Ishikawa (cell line): ENCODE data around the gene CNEP1R1.

ENCODE experiments used
- CEBPB ChIP-seq: IDR thresholded peaks from 2 replicates; pipeline ENCODE4 v1.6.1; 2012
- CREB1 ChIP-seq: IDR thresholded peaks from 2 replicates; pipeline ENCODE4 v1.6.1; 2012; ENCODE audit warnings: low read depth
- EGR1 ChIP-seq: IDR thresholded peaks from 2 replicates; pipeline ENCODE4 v1.6.1; 2012
- EP300 ChIP-seq: IDR thresholded peaks from 2 replicates; pipeline ENCODE4 v1.6.1; 2012; ENCODE audit warnings: borderline replicate concordance
- FOXM1 ChIP-seq: IDR thresholded peaks from 2 replicates; pipeline ENCODE4 v1.6.1; 2012; ENCODE audit warnings: low read depth, borderline replicate concordance
- NFIC ChIP-seq: IDR thresholded peaks from 2 replicates; pipeline ENCODE4 v1.6.1; 2012
- RAD21 ChIP-seq: IDR thresholded peaks from 2 replicates; pipeline ENCODE4 v1.6.1; 2012; ENCODE audit warnings: low read depth
- REST ChIP-seq: IDR thresholded peaks from 2 replicates; pipeline ENCODE4 v1.6.1; 2012; ENCODE audit warnings: low read depth, mild to moderate bottlenecking
- TAF1 ChIP-seq: IDR thresholded peaks from 2 replicates; pipeline ENCODE4 v1.6.1; 2012; ENCODE audit warnings: low read depth, mild to moderate bottlenecking
- TCF12 ChIP-seq: IDR thresholded peaks from 2 replicates; pipeline ENCODE4 v1.6.1; 2012; ENCODE audit warnings: low read depth
- TEAD4 ChIP-seq: IDR thresholded peaks from 2 replicates; pipeline ENCODE4 v1.6.1; 2012
- USF1 ChIP-seq: IDR thresholded peaks from 2 replicates; pipeline ENCODE4 v1.6.1; 2012
- YY1 ChIP-seq: IDR thresholded peaks from 2 replicates; pipeline ENCODE4 v1.6.1; 2012; ENCODE audit warnings: low read depth
- ZBTB7A ChIP-seq: IDR thresholded peaks from 2 replicates; pipeline ENCODE4 v1.6.1; 2012; ENCODE audit warnings: low read depth
- TF ChIP-seq, protein P1 (sequence below): IDR thresholded peaks from 2 replicates; pipeline ENCODE4 v1.6.1; 2012

The CNEP1R1 gene

GRCh38 chr16:50043358-50043757, 18.3 kb downstream of the CNEP1R1 start:
- TF ChIP-seq REST, result no peak

DNA sequence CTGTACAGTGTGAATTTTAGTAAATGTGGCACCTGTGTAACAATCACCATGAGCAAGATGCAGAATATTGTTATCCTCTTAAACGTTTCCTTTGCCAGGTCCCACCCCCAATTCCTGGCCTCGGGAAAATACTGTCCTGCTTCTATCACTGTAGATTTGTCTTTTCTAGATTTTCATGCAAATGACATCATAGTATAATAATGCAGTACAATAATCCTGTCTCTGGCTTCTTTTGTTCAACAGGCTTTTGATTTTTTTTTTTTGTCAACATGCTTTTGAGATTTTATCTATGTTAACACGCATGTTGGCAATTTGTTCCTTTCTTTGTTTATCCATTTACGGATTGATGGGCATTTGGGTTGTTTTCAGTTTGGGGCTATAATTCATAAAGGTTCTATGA, 20.4 kb downstream of the CNEP1R1 start:
- no peak for TF ChIP-seq USF1
- no peak for TF ChIP-seq ZBTB7A
- no peak for TF ChIP-seq TCF12
- TF ChIP-seq EP300, result no peak
- no peak for TF ChIP-seq NFIC
- no peak for TF ChIP-seq CEBPB
- TF ChIP-seq RAD21, result no peak
- TF ChIP-seq TAF1, result no peak
- no peak for TF ChIP-seq TEAD4
- no peak for TF ChIP-seq EGR1
- TF ChIP-seq CREB1, result no peak
- TF ChIP-seq FOXM1, result no peak
- no peak for TF ChIP-seq REST
- TF ChIP-seq, protein P1, sequence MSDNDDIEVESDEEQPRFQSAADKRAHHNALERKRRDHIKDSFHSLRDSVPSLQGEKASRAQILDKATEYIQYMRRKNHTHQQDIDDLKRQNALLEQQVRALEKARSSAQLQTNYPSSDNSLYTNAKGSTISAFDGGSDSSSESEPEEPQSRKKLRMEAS, result no peak
- no peak for TF ChIP-seq YY1

DNA sequence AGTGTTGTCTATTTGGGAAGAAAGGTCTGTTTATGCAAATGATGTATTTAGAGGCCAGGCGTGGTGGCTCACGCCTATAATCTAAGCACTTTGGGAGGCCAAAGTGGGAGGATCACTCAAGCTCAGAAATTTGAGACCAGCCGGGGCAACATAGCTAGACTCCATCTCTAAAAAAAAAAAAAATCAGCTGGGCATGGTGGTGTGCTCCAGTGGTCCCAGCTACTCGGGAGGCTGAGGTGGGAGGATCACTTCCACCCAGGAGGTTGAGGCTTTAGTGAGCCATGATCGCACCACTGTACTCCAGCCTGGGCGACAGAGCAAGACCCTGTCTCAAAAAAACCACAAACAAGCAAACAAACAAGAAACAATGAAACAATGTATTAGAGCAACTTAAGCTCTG, 21.8 kb downstream of the CNEP1R1 start:
- TF ChIP-seq TEAD4 (no peak), TAF1 (no peak), FOXM1 (no peak)

DNA sequence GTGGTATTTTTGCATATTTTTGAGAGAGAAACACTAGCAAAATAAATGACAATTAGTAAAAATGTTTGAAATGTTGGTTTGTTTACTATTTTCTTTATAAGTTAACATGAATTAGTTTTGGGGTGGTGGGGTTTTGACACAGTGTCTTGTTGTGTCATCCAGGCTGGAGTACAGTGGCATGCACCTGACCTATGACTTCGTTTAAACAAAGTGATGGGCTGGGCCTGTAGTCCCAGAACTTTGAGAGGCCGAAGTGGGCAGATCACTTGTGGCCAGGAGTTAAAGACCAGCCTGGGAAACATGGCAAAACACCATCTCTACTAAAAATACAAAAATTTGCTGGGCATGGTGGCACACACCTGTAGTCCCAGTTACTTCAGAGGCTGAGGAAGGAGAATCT, 22.8 kb downstream of the CNEP1R1 start:
- TF ChIP-seq TAF1 (no peak), FOXM1 (no peak), NFIC (no peak), EP300 (no peak), ZBTB7A (no peak), EGR1 (no peak), CREB1 (no peak), RAD21 (no peak), CEBPB (no peak), USF1 (no peak), TCF12 (no peak), TEAD4 (no peak), REST (no peak), YY1 (no peak)
- TF ChIP-seq, protein P1, result no peak

- TF ChIP-seq CEBPB (no peak), FOXM1 (no peak), EGR1 (no peak), YY1 (no peak), TAF1 (no peak), NFIC (no peak), REST (no peak), TCF12 (no peak), EP300 (no peak), CREB1 (no peak), ZBTB7A (no peak), TEAD4 (no peak), RAD21 (no peak)
- TF ChIP-seq, protein P1, result no peak
Measured at GRCh38 chr16:50050802-50051201, 25.8 kb downstream of the CNEP1R1 start.
